Osteoblast (primary cell): ENCODE measurements around the gene PHF10. TPM values are rescaled to one million over a fixed set of nuclear protein-coding genes. Genes with fewer than 3 reads are reported as not detected.

ENCODE experiments used
- DNase-seq: peaks from one replicate; pipeline ENCODE4 v3.0.0; 2011; ENCODE audit warnings: low spot score, mixed read lengths; ENCODE audit not compliant: insufficient read length; ENCODE audit errors: missing footprints
- H2AFZ ChIP-seq: 2 replicates; pipeline ENCODE4 v1.6.0; 2011; ENCODE audit warnings: mild to moderate bottlenecking, low read length
- H3K27ac ChIP-seq: 2 replicates; pipeline ENCODE4 v1.5.1; 2011; ENCODE audit warnings: mild to moderate bottlenecking, low read depth, low read length, moderate library complexity
- H3K27me3 ChIP-seq: 2 replicates; pipeline ENCODE4 v1.6.0; 2012; ENCODE audit warnings: mild to moderate bottlenecking, control low read depth, inconsistent platforms, low read length, moderate library complexity; ENCODE audit not compliant: insufficient read depth
- H3K36me3 ChIP-seq: 2 replicates; pipeline ENCODE4 v1.5.1; 2011; ENCODE audit warnings: mild to moderate bottlenecking, low read length, control low read depth, moderate library complexity; ENCODE audit not compliant: insufficient read depth
- H3K4me1 ChIP-seq: 2 replicates; pipeline ENCODE4 v1.5.1; 2011; ENCODE audit warnings: mild to moderate bottlenecking, low read length, control low read depth, moderate library complexity; ENCODE audit not compliant: insufficient read depth
- H3K4me2 ChIP-seq: 2 replicates; pipeline ENCODE4 v1.6.0; 2011; ENCODE audit warnings: mild to moderate bottlenecking, low read length; ENCODE audit not compliant: insufficient read depth
- H3K4me3 ChIP-seq: fragments of 200-600 bp; sonication (generic); 3 replicates; pipeline ENCODE4 v1.5.1; 2012; ENCODE audit warnings: mild to moderate bottlenecking, low read length, inconsistent platforms; ENCODE audit not compliant: insufficient read depth
- H3K79me2 ChIP-seq: 2 replicates; pipeline ENCODE4 v1.6.0; 2012; ENCODE audit warnings: mild to moderate bottlenecking, low read length, control low read depth, inconsistent platforms; ENCODE audit not compliant: insufficient read depth
- H3K9me3 ChIP-seq: 2 replicates; pipeline ENCODE4 v1.5.1; 2011; ENCODE audit warnings: low read depth, low read length, control low read depth
- H4K20me1 ChIP-seq: 2 replicates; pipeline ENCODE4 v1.6.0; 2012; ENCODE audit warnings: mild to moderate bottlenecking, low read length, control low read depth; ENCODE audit not compliant: insufficient read depth
- CTCF ChIP-seq: IDR thresholded peaks from 2 replicates; pipeline ENCODE4 v1.5.1; 2011; ENCODE audit warnings: mild to moderate bottlenecking, low read depth, low read length, moderate library complexity; ENCODE audit errors: extremely low read depth
- total RNA-seq: library from RNA; depleted of rRNA; stranded (reverse); fragments of >200 nt; gene quantifications from 2 replicates; pipeline ENCODE4 v1.2.3, GENCODE V29; 2012

PHF10 gene
- total RNA-seq, 1 donor, result 21.0 TPM

GRCh38 chr6:169660751-169661390 lies 63.4 kb downstream of the PHF10 start:
- Histone ChIP-seq H3K4me1 (no peaks in the 10 kb centered on the region), H3K27ac (no peak overlapping the region), H3K36me3 (peaks cover 28% of the 10 kb centered on the region), H3K4me2 (no peak overlapping the region), H3K27me3 (no peaks in the 10 kb centered on the region), H3K79me2 (no peaks in the 10 kb centered on the region), H3K4me3 (no peak overlapping the region), H4K20me1 (no peaks in the 10 kb centered on the region), H2AFZ (no peak overlapping the region), H3K9me3 (no peaks in the 10 kb centered on the region)
- no peak for DNase-seq
- TF ChIP-seq CTCF, result no peak

GRCh38 chr6:169659820-169660610 lies 64.3 kb downstream of the PHF10 start:
- Histone ChIP-seq H3K4me3 (no peak overlapping the region), H3K4me2 (no peak overlapping the region), H3K79me2 (no peaks in the 10 kb centered on the region), H3K9me3 (no peaks in the 10 kb centered on the region), H3K4me1 (no peaks in the 10 kb centered on the region), H2AFZ (no peak overlapping the region), H3K27me3 (no peaks in the 10 kb centered on the region), H3K27ac (no peak overlapping the region), H3K36me3 (peaks cover 28% of the 10 kb centered on the region), H4K20me1 (no peaks in the 10 kb centered on the region)
- TF ChIP-seq CTCF, result no peak
- DNase-seq, result no peak

- Histone ChIP-seq H3K4me1 (peaks cover 8% of the 10 kb centered on the region), H3K4me3 (no peak overlapping the region), H3K9me3 (no peaks in the 10 kb centered on the region), H3K36me3 (peaks cover 17% of the 10 kb centered on the region), H4K20me1 (no peaks in the 10 kb centered on the region), H3K79me2 (no peaks in the 10 kb centered on the region), H3K27me3 (no peaks in the 10 kb centered on the region), H3K27ac (no peak overlapping the region), H2AFZ (no peak overlapping the region), H3K4me2 (no peak overlapping the region)
- no peak for TF ChIP-seq CTCF
- DNase-seq, result no peak
These were observed 67.1 kb downstream of the PHF10 start for GRCh38 chr6:169657284-169657610.

DNA sequence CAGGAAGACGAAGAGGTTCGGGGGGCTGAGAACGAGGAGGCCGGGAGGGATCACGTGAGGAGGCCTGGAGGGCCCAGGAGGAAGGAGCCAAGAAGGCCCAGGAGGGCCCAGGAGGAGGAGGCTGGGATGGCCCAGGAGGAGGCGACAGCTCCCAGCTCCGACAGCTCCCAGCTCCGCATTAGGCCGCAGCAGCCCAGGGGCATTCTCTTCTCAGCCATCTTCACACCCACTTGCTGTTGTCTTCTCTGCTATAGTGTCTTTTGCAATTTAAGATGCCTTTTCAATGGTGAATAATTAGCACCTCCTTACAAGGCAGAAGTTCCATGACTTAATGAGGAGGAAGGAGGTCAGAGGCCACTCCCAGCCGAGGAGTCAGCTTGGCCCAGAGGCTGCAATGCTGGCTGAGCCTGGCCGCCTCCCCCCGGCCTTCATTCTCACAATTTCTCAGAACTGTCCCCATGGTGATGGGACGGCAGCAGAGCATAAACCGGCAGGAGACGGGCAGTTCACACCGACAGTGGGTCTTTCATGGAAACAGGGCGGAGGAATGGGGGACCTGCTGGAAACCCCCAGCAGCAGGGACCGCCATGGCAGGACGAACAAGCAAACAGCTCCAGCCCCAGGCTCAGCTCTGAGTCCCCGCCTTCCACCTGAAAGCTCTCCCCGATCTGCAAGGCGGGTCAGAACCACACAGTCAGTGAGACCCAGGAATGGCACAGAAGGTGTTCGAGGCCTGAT lies 67.6 kb downstream of the PHF10 start:
- H3K4me1 ChIP-seq, result peaks cover 8% of the 10 kb centered on the region
- H4K20me1 ChIP-seq, result no peaks in the 10 kb centered on the region
- DNase-seq, result no peak
- H3K4me2 ChIP-seq, result no peak overlapping the region
- H2AFZ ChIP-seq, result no peak overlapping the region
- peaks cover 17% of the 10 kb centered on the region for H3K36me3 ChIP-seq
- TF ChIP-seq CTCF, result no peak
- no peak overlapping the region for H3K27ac ChIP-seq
- no peaks in the 10 kb centered on the region for H3K79me2 ChIP-seq
- no peak overlapping the region for H3K4me3 ChIP-seq
- no peaks in the 10 kb centered on the region for H3K27me3 ChIP-seq
- H3K9me3 ChIP-seq, result no peaks in the 10 kb centered on the region
